Neural cell (in vitro differentiated cells): ENCODE measurements around the gene CLN6. TPM values are rescaled to one million over a fixed set of nuclear protein-coding genes. Genes with fewer than 3 reads are reported as not detected.

ENCODE experiments used
- H2AFZ ChIP-seq: fragments of 200-600, 300-800 bp; sonication (generic), shearing (Covaris generic); 2 replicates; pipeline ENCODE4 v1.6.0; 2014; ENCODE audit warnings: low read depth, mild to moderate bottlenecking, antibody characterized with exemption, low read length, moderate library complexity
- H3F3A ChIP-seq: fragments of 200-600 bp; shearing (Covaris generic); 2 replicates; pipeline ENCODE4 v1.6.1; 2016; ENCODE audit warnings: mild to moderate bottlenecking, moderate library complexity, mixed read lengths, antibody characterized with exemption, low read length; ENCODE audit not compliant: insufficient read depth, poor library complexity, severe bottlenecking
- H3K27ac ChIP-seq: fragments of 200-600, 300-800 bp; sonication (generic), shearing (Covaris generic); 2 replicates; pipeline ENCODE4 v1.5.1; 2014; ENCODE audit warnings: mild to moderate bottlenecking, low read length, moderate library complexity
- H3K27me3 ChIP-seq: fragments of 300-800, 200-600 bp; sonication (generic), shearing (Covaris generic); 2 replicates; pipeline ENCODE4 v1.6.0; 2014; ENCODE audit warnings: mild to moderate bottlenecking, low read depth, low read length, moderate library complexity; ENCODE audit not compliant: insufficient read depth
- H3K36me3 ChIP-seq: fragments of 300-800, 200-600 bp; sonication (generic), shearing (Covaris generic); 2 replicates; pipeline ENCODE4 v1.5.1; 2014; ENCODE audit warnings: mild to moderate bottlenecking, antibody characterized with exemption, low read length, moderate library complexity; ENCODE audit not compliant: insufficient read depth
- H3K4me2 ChIP-seq: fragments of 300-800, 200-600 bp; sonication (generic), shearing (Covaris generic); 2 replicates; pipeline ENCODE4 v1.6.0; 2014; ENCODE audit warnings: mild to moderate bottlenecking, low read length
- H3K4me3 ChIP-seq: fragments of 300-800, 200-600 bp; sonication (generic), shearing (Covaris generic); 2 replicates; pipeline ENCODE4 v1.5.1; 2014; ENCODE audit warnings: mild to moderate bottlenecking, low read length, moderate library complexity
- H3K79me2 ChIP-seq: fragments of 200-600 bp; shearing (Covaris generic); replicated peaks from 2 replicates; pipeline ENCODE4 v1.6.0; 2014; ENCODE audit warnings: mild to moderate bottlenecking, low read length, moderate library complexity; ENCODE audit not compliant: insufficient read depth
- H3K9ac ChIP-seq: fragments of 300-800, 200-600 bp; sonication (generic), shearing (Covaris generic); 2 replicates; pipeline ENCODE4 v1.6.1; 2016; ENCODE audit warnings: mild to moderate bottlenecking, low read length, mixed read lengths
- H3K9me2 ChIP-seq: fragments of 200-600 bp; shearing (Covaris generic); 2 replicates; pipeline ENCODE4 v1.6.1; 2016; ENCODE audit warnings: mild to moderate bottlenecking, low read length, mixed read lengths; ENCODE audit not compliant: insufficient read depth
- H3K9me3 ChIP-seq: fragments of 200-600, 300-800 bp; sonication (generic), shearing (Covaris generic); 2 replicates; pipeline ENCODE4 v1.6.1; 2016; ENCODE audit warnings: mild to moderate bottlenecking, mixed run types, low read length, moderate library complexity, mixed read lengths
- H4K20me1 ChIP-seq: fragments of 200-600 bp; shearing (Covaris generic); 2 replicates; pipeline ENCODE4 v1.6.1; 2016; ENCODE audit warnings: mild to moderate bottlenecking, mixed run types; ENCODE audit not compliant: insufficient read depth
- CTCF ChIP-seq: fragments of 450-650 bp; IDR thresholded peaks from 2 replicates; pipeline ENCODE4 v1.5.1; 2014; ENCODE audit warnings: antibody characterized with exemption, mild to moderate bottlenecking, moderate library complexity; ENCODE audit not compliant: poor library complexity, severe bottlenecking
- EP300 ChIP-seq: fragments of 450-650 bp; conservative IDR thresholded peaks from 2 replicates; pipeline ENCODE4 v1.6.1; 2014; ENCODE audit warnings: antibody characterized with exemption, mild to moderate bottlenecking, moderate library complexity; ENCODE audit not compliant: poor library complexity, severe bottlenecking
- EZH2 ChIP-seq: fragments of 200-600, 300-800 bp; shearing (Covaris generic), sonication (generic); IDR thresholded peaks from 2 replicates; pipeline ENCODE4 v1.6.1; 2014; ENCODE audit warnings: antibody characterized with exemption, low read length, borderline replicate concordance, mild to moderate bottlenecking; ENCODE audit not compliant: insufficient read depth, poor library complexity, severe bottlenecking
- MXI1 ChIP-seq: fragments of 450-650 bp; conservative IDR thresholded peaks from 2 replicates; pipeline ENCODE4 v1.6.1; 2014; ENCODE audit warnings: antibody characterized with exemption, mild to moderate bottlenecking; ENCODE audit not compliant: poor library complexity, severe bottlenecking
- POLR2AphosphoS5 ChIP-seq: IDR thresholded peaks from 2 replicates; pipeline ENCODE4 v1.6.1; 2012
- RAD21 ChIP-seq: fragments of 450-650 bp; conservative IDR thresholded peaks from 2 replicates; pipeline ENCODE4 v1.6.1; 2014; ENCODE audit warnings: antibody characterized with exemption, mild to moderate bottlenecking, moderate library complexity
- SMC3 ChIP-seq: fragments of 450-650 bp; conservative IDR thresholded peaks from 2 replicates; pipeline ENCODE4 v1.6.1; 2014; ENCODE audit warnings: antibody characterized with exemption, mild to moderate bottlenecking, moderate library complexity; ENCODE audit not compliant: poor library complexity
- TAF1 ChIP-seq: IDR thresholded peaks from 2 replicates; pipeline ENCODE4 v1.6.1; 2012; ENCODE audit warnings: low read depth
- polyA plus RNA-seq: library from polyadenylated mRNA; depleted of rRNA; stranded (reverse); fragments of >200 nt; gene quantifications from 2 replicates; pipeline ENCODE4 v1.2.3, GENCODE V29; 2014
- TF ChIP-seq, protein P1 (sequence below): IDR thresholded peaks from 2 replicates; pipeline ENCODE4 v1.6.1; 2012; ENCODE audit warnings: borderline replicate concordance

CLN6 gene
- polyA plus RNA-seq, 1 donor from 2014 or later, result 4.9 TPM

- Histone ChIP-seq H3K9ac (no peak overlapping the region), H3K9me2 (no peaks in the 10 kb centered on the region), H3K27me3 (no peaks in the 10 kb centered on the region), H3K36me3 (no peaks in the 10 kb centered on the region), H3K4me2 (no peak overlapping the region), H3K4me3 (no peak overlapping the region), H3K9me3 (no peaks in the 10 kb centered on the region), H4K20me1 (no peaks in the 10 kb centered on the region), H3F3A (no peaks in the 10 kb centered on the region), H3K27ac (no peak overlapping the region), H2AFZ (no peak overlapping the region), H3K79me2 (no peaks in the 10 kb centered on the region)
- TF ChIP-seq POLR2AphosphoS5, result no peak
- TF ChIP-seq SMC3, result no peak
- no peak for TF ChIP-seq EP300
- no peak for TF ChIP-seq TAF1
- no peak for TF ChIP-seq MXI1
These were observed 37.4 kb downstream of the CLN6 start for GRCh38 chr15:68192117-68192516.

GRCh38 chr15:68191555-68191954 lies 38.0 kb downstream of the CLN6 start:
- no peaks in the 10 kb centered on the region for H3K27me3 ChIP-seq
- no peaks in the 10 kb centered on the region for H3F3A ChIP-seq
- no peak overlapping the region for H3K27ac ChIP-seq
- H3K4me2 ChIP-seq, result no peak overlapping the region
- no peak overlapping the region for H3K4me3 ChIP-seq
- no peaks in the 10 kb centered on the region for H3K79me2 ChIP-seq
- no peaks in the 10 kb centered on the region for H3K36me3 ChIP-seq
- no peaks in the 10 kb centered on the region for H4K20me1 ChIP-seq
- no peak overlapping the region for H3K9ac ChIP-seq
- no peaks in the 10 kb centered on the region for H3K9me3 ChIP-seq
- TF ChIP-seq EP300, result no peak
- TF ChIP-seq SMC3, result no peak
- no peak for TF ChIP-seq TAF1
- no peaks in the 10 kb centered on the region for H3K9me2 ChIP-seq
- no peak overlapping the region for H2AFZ ChIP-seq

GRCh38 chr15:68190048-68190447 lies 39.5 kb downstream of the CLN6 start:
- Histone ChIP-seq H3K36me3 (peaks cover 4% of the 10 kb centered on the region), H3K9me3 (no peaks in the 10 kb centered on the region), H2AFZ (no peak overlapping the region), H3K79me2 (no peaks in the 10 kb centered on the region), H3K27me3 (no peaks in the 10 kb centered on the region), H4K20me1 (no peaks in the 10 kb centered on the region), H3K27ac (no peak overlapping the region), H3K9ac (no peak overlapping the region), H3F3A (no peaks in the 10 kb centered on the region), H3K4me3 (no peak overlapping the region), H3K4me2 (no peak overlapping the region), H3K9me2 (no peaks in the 10 kb centered on the region)
- TF ChIP-seq MXI1, result no peak
- TF ChIP-seq CTCF, result no peak
- TF ChIP-seq TAF1, result no peak
- TF ChIP-seq EP300, result no peak
- TF ChIP-seq EZH2, result no peak
- TF ChIP-seq POLR2AphosphoS5, result no peak
- no peak for TF ChIP-seq RAD21
- no peak for TF ChIP-seq SMC3
- TF ChIP-seq, protein P1, sequence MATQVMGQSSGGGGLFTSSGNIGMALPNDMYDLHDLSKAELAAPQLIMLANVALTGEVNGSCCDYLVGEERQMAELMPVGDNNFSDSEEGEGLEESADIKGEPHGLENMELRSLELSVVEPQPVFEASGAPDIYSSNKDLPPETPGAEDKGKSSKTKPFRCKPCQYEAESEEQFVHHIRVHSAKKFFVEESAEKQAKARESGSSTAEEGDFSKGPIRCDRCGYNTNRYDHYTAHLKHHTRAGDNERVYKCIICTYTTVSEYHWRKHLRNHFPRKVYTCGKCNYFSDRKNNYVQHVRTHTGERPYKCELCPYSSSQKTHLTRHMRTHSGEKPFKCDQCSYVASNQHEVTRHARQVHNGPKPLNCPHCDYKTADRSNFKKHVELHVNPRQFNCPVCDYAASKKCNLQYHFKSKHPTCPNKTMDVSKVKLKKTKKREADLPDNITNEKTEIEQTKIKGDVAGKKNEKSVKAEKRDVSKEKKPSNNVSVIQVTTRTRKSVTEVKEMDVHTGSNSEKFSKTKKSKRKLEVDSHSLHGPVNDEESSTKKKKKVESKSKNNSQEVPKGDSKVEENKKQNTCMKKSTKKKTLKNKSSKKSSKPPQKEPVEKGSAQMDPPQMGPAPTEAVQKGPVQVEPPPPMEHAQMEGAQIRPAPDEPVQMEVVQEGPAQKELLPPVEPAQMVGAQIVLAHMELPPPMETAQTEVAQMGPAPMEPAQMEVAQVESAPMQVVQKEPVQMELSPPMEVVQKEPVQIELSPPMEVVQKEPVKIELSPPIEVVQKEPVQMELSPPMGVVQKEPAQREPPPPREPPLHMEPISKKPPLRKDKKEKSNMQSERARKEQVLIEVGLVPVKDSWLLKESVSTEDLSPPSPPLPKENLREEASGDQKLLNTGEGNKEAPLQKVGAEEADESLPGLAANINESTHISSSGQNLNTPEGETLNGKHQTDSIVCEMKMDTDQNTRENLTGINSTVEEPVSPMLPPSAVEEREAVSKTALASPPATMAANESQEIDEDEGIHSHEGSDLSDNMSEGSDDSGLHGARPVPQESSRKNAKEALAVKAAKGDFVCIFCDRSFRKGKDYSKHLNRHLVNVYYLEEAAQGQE, result no peak
